CD14-positive monocyte (primary cell): ENCODE results near the gene MALRD1. TPM values are rescaled to one million over a fixed set of nuclear protein-coding genes. Genes with fewer than 3 reads are reported as not detected.

Experiments
- DNase-seq, 3 donors: peaks; one replicate each; pipeline ENCODE4 v3.0.0-alpha.2; 2011 to 2022
- H2AFZ ChIP-seq: 2 replicates; pipeline ENCODE4 v1.6.0; 2012; ENCODE audit warnings: mild to moderate bottlenecking, low read depth, low read length, inconsistent platforms; ENCODE audit not compliant: insufficient read depth, poor library complexity, severe bottlenecking
- H3K27ac ChIP-seq, 2 donors: 1 replicate in 1 of 2; 2 replicates in 1 of 2; pipeline ENCODE4 v1.5.1; 2012 to 2013; ENCODE audit warnings: low read length in 2 of 2, control low read depth in 1 of 2, inconsistent platforms in 1 of 2, low read depth in 1 of 2, mild to moderate bottlenecking in 1 of 2
- H3K27me3 ChIP-seq, 2 donors: one replicate each; pipeline versions ENCODE4 v1.6.0 to v1.6.1; 2011 to 2013; ENCODE audit warnings: low read length in 2 of 2; ENCODE audit not compliant: control insufficient read depth in 2 of 2, insufficient read depth in 2 of 2
- H3K36me3 ChIP-seq, 2 donors: replicated peaks in 1 of 2; 1 replicate in 1 of 2; 2 replicates in 1 of 2; pipeline versions ENCODE4 v1.5.1 to v1.6.1; 2012 to 2013; ENCODE audit warnings: low read length in 2 of 2, control low read depth in 1 of 2, inconsistent platforms in 1 of 2, mild to moderate bottlenecking in 1 of 2; ENCODE audit not compliant: insufficient read depth in 2 of 2, control insufficient read depth in 1 of 2
- H3K4me1 ChIP-seq, 2 donors: 1 replicate in 1 of 2; 2 replicates in 1 of 2; pipeline versions ENCODE4 v1.5.1 to v1.6.1; 2012 to 2013; ENCODE audit warnings: low read length in 2 of 2, control low read depth in 1 of 2, inconsistent platforms in 1 of 2, mild to moderate bottlenecking in 1 of 2, moderate library complexity in 1 of 2; ENCODE audit not compliant: insufficient read depth in 2 of 2, control insufficient read depth in 1 of 2
- H3K4me2 ChIP-seq: replicated peaks from 2 replicates; pipeline ENCODE3; 2012; ENCODE audit warnings: low read length, moderate library complexity, mild to moderate bottlenecking; ENCODE audit not compliant: poor library complexity, severe bottlenecking; ENCODE audit errors: extremely low read depth
- H3K4me3 ChIP-seq, 3 experiments: fragments of 200-600 bp in 1 of 3; sonication (generic) in 1 of 3; replicated peaks in 1 of 3; 1 replicate in 2 of 3; 2 replicates in 1 of 3; pipeline ENCODE4 v1.5.1; 2011 to 2013; ENCODE audit warnings: low read length in 3 of 3, mild to moderate bottlenecking in 3 of 3, control low read depth in 2 of 3, low read depth in 2 of 3, inconsistent platforms in 1 of 3, moderate library complexity in 1 of 3
- H3K79me2 ChIP-seq: 2 replicates; pipeline ENCODE4 v1.6.0; 2012; ENCODE audit warnings: mild to moderate bottlenecking, control low read depth, inconsistent platforms, low read length, moderate library complexity; ENCODE audit not compliant: insufficient read depth
- H3K9ac ChIP-seq: 2 replicates; pipeline ENCODE4 v1.6.0; 2017; ENCODE audit warnings: low read length, mild to moderate bottlenecking; ENCODE audit not compliant: insufficient read depth, poor library complexity, severe bottlenecking
- H3K9me3 ChIP-seq, 2 donors: replicated peaks in 1 of 2; 1 replicate in 1 of 2; 2 replicates in 1 of 2; pipeline versions ENCODE4 v1.5.1 to v1.6.1; 2012 to 2013; ENCODE audit warnings: low read length in 2 of 2, control low read depth in 1 of 2; ENCODE audit not compliant: control insufficient read depth in 1 of 2, insufficient read depth in 1 of 2
- H4K20me1 ChIP-seq: 2 replicates; pipeline ENCODE4 v1.6.0; 2012; ENCODE audit warnings: mild to moderate bottlenecking, low read length, control low read depth, moderate library complexity; ENCODE audit not compliant: insufficient read depth
- H3K27ac Mint-ChIP-seq, 7 donors: one replicate each; pipeline ENCODE4 v1.8.0; 2020; ENCODE audit warnings: mild to moderate bottlenecking in 7 of 7, mixed read lengths in 7 of 7, moderate library complexity in 6 of 7, inconsistent platforms in 2 of 7
- H3K27me3 Mint-ChIP-seq, 3 donors: one replicate each; pipeline ENCODE4 v1.8.0; 2021 to 2022; ENCODE audit warnings: low read depth in 3 of 3, mild to moderate bottlenecking in 3 of 3, mixed read lengths in 3 of 3, moderate library complexity in 3 of 3, inconsistent platforms in 1 of 3
- H3K36me3 Mint-ChIP-seq, 2 donors: one replicate each; pipeline ENCODE4 v1.8.0; 2020; ENCODE audit warnings: mixed read lengths in 2 of 2, inconsistent platforms in 1 of 2, mild to moderate bottlenecking in 1 of 2
- H3K4me1 Mint-ChIP-seq: one replicate; pipeline ENCODE4 v1.8.0; 2020; ENCODE audit warnings: mild to moderate bottlenecking, mixed read lengths
- H3K4me3 Mint-ChIP-seq, 2 donors: one replicate each; pipeline ENCODE4 v1.8.0; 2020; ENCODE audit warnings: mild to moderate bottlenecking in 2 of 2, mixed read lengths in 2 of 2, moderate library complexity in 1 of 2
- H3K9me3 Mint-ChIP-seq, 7 donors: one replicate each; pipeline ENCODE4 v1.8.0; 2020 to 2022; ENCODE audit warnings: mixed read lengths in 7 of 7, mild to moderate bottlenecking in 6 of 7, moderate library complexity in 6 of 7, inconsistent platforms in 2 of 7
- CTCF ChIP-seq: fragments of 200-600 bp; IDR thresholded peaks from one replicate; pipeline ENCODE4 v1.8.0; 2022; ENCODE audit warnings: antibody characterized with exemption, mild to moderate bottlenecking
- WGBS: methylation state at CpG from one replicate; pipeline ENCODE4 v1.1.5; 2013; ENCODE audit warnings: missing lambda C conversion rate; ENCODE audit not compliant: insufficient coverage; 5-methylcytosine and 5-hydroxymethylcytosine counted together
- intact Hi-C, 2 donors: fragments of 100-400 bp; cut with micrococcal nuclease; formaldehyde crosslinking; loops; one replicate each; pipeline versions ENCODE4 v1.15.0 to v1.15.1; 2023
- polyA plus RNA-seq, 3 donors: library from polyadenylated mRNA; depleted of rRNA in 1 of 3; unstranded in 2 of 3; stranded (reverse) in 1 of 3; fragments of 300-500 nt in 2 of 3; fragments of >200 nt in 1 of 3; fragmentation: Illumina TruSeq in 2 of 3; gene quantifications; 1 replicate in 2 of 3; 2 replicates in 1 of 3; pipeline ENCODE4 v1.2.3, GENCODE V29; 2012 to 2021

Gene MALRD1
- polyA plus RNA-seq, 3 donors: not detected

- no peaks in the 10 kb centered on the region for H3K4me1 Mint-ChIP-seq
- no peak for TF ChIP-seq CTCF
- H3K27ac Mint-ChIP-seq: no peak overlapping the region
- Histone ChIP-seq H3K4me1 (no peaks in the 10 kb centered on the region), H3K4me3 (no peak overlapping the region), H3K9ac (no peak overlapping the region), H3K36me3 (no peaks in the 10 kb centered on the region), H3K9me3 (no peaks in the 10 kb centered on the region), H2AFZ (no peak overlapping the region), H3K4me2 (no peak overlapping the region), H3K27me3 (no peaks in the 10 kb centered on the region), H4K20me1 (no peaks in the 10 kb centered on the region), H3K79me2 (no peaks in the 10 kb centered on the region), H3K27ac (no peak overlapping the region)
- no peak for DNase-seq
- H3K36me3 Mint-ChIP-seq: no peaks in the 10 kb centered on the region
- H3K27me3 Mint-ChIP-seq: no peaks in the 10 kb centered on the region
- intact Hi-C loops: no loop called here
- WGBS: no CpG with 5 or more reads among the region's 2 CpGs
- peaks cover 0 to 9% (median 7%) of the 10 kb centered on the region in 7 donors for H3K9me3 Mint-ChIP-seq
- H3K4me3 Mint-ChIP-seq: no peak overlapping the region
Measured at GRCh38 chr10:19294233-19294632, 245.6 kb downstream of the MALRD1 start.

- H2AFZ ChIP-seq: no peak overlapping the region
- Mint-ChIP-seq H3K27me3 (peaks cover 0 to 1% (median 0%) of the 10 kb centered on the region in 3 donors), H3K9me3 (peaks cover 0 to 6% (median 3%) of the 10 kb centered on the region in 7 donors), H3K27ac (no peak overlapping the region), H3K4me3 (no peak overlapping the region), H3K4me1 (no peaks in the 10 kb centered on the region), H3K36me3 (no peaks in the 10 kb centered on the region)
- intact Hi-C loops: no loop called here
- H3K27ac ChIP-seq: no peak overlapping the region
- 33% methylated on average over 2 of the region's 3 CpGs for WGBS
- no peak for DNase-seq
- no peak overlapping the region for H3K4me2 ChIP-seq
- no peaks in the 10 kb centered on the region for H3K27me3 ChIP-seq
- H3K79me2 ChIP-seq: no peaks in the 10 kb centered on the region
- no peaks in the 10 kb centered on the region for H4K20me1 ChIP-seq
- no peak overlapping the region for H3K4me3 ChIP-seq
- no peaks in the 10 kb centered on the region for H3K9me3 ChIP-seq
- H3K9ac ChIP-seq: no peak overlapping the region
- no peaks in the 10 kb centered on the region for H3K4me1 ChIP-seq
- no peak for TF ChIP-seq CTCF
- no peaks in the 10 kb centered on the region for H3K36me3 ChIP-seq
Measured at GRCh38 chr10:19299645-19300044, 251.0 kb downstream of the MALRD1 start.
